Anterior cingulate cortex (tissue), 58 donors: ENCODE data around the gene SNRPA.

Experiments used
- DNase-seq, 58 donors: peaks; one replicate each; lab custom pipeline; 2025; lab: John Stamatoyannopoulos, UW

The SNRPA gene

DNA sequence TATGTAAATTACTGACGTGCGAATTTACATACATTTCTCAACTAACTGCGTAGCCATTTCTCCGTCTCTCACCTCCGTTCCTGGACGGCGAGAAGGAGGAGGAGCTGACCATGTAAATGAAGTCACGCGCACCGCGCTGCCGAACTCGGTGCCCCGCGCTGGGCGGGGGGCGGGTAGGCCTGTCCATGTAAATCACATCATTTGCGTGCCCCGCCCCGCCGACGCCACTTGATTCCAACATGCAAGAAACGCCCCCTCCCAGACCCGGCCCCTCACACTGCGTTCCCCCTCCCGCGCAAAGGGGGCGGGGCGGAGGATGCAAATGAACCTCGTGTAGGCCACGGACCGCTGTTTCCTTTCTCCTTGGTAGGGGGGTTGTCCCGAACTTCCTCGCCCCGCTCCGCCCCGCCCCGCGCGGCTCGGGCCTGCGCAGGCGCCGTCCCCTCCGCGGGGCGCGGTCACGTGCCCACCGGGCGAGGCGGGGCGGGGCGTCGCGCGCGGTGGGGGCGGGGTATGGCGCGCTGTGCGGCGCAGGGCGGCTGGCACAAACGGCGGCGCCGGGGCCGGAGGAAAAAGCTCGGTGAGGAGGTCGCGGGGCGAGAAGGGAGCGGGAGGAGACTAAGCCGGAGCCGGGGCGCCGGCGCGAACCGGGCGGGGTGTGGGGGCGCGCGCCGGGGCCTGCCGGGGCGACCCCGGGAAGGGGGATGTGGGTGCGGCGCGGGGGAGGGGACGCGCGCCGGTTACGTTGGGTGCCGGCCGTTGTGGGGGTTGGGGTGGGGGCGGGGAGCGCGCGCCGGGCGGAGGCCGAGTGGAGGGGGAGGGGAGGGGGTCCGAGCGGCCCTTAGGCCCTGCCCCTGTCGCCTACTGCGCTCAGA, 47.9 kb downstream of the SNRPA start, which contains the start of gene EGLN2:
EGLN2 (plus strand) TSS at position 509 of the 875 bp plus-strand sequence. CDS start 1,382 bp downstream, outside the sequence.
- DNase-seq, result peak; percentile 81 to 100 (median 99)

DNA sequence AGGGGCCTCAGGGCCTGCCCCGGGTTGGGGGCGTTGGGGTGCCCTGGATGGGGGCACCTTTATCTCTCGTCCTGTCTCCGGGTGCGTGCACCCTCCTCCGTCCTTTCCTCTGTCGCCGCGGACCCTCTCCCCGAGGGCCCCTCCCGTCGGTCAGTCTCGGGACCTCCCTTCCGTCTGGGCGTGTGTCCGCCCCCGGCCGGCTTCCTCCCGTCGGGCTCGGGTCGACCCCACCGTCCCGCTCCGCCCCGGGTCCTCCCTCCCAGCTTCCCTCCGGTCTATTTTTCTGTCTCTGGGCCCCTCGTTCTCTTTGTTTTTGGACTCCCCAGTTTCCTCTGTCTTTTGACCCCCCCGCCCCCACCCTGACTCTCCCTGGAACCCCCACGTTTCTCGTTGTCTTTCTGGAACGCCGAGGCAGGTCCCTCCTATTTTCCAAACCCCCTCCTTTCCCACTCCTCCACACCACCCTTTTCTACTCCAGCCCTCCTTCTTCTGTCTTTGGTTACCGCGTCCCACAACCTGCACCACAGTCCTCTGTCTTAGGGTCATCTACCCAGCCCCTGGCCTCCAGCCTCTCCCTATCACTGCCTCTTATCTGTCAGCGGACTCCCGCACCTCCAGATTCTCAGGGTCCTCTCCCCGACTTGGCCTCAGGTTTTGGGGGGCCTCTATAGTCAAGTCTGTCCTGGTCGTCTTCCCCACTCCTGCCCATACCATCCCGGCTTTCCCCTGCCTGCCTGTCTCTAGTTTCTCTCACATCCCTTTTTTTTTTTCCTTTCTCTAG, 48.7 kb downstream of the SNRPA start:
- peak in 5 of 58 donors; percentile 35 to 57 (median 50) for DNase-seq

DNA sequence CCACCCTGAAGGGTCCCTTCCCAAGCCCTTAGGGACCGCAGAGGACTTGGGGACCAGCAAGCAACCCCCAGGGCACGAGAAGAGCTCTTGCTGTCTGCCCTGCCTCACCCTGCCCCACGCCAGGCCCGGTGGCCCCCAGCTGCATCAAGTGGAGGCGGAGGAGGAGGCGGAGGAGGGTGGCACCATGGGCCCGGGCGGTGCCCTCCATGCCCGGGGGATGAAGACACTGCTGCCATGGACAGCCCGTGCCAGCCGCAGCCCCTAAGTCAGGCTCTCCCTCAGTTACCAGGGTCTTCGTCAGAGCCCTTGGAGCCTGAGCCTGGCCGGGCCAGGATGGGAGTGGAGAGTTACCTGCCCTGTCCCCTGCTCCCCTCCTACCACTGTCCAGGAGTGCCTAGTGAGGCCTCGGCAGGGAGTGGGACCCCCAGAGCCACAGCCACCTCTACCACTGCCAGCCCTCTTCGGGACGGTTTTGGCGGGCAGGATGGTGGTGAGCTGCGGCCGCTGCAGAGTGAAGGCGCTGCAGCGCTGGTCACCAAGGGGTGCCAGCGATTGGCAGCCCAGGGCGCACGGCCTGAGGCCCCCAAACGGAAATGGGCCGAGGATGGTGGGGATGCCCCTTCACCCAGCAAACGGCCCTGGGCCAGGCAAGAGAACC, 49.5 kb downstream of the SNRPA start:
- no peak for DNase-seq

DNA sequence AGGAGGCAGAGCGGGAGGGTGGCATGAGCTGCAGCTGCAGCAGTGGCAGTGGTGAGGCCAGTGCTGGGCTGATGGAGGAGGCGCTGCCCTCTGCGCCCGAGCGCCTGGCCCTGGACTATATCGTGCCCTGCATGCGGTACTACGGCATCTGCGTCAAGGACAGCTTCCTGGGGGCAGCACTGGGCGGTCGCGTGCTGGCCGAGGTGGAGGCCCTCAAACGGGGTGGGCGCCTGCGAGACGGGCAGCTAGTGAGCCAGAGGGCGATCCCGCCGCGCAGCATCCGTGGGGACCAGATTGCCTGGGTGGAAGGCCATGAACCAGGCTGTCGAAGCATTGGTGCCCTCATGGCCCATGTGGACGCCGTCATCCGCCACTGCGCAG, 50.0 kb downstream of the SNRPA start:
- DNase-seq, result peak in 1 of 58 donors; percentile 32

DNA sequence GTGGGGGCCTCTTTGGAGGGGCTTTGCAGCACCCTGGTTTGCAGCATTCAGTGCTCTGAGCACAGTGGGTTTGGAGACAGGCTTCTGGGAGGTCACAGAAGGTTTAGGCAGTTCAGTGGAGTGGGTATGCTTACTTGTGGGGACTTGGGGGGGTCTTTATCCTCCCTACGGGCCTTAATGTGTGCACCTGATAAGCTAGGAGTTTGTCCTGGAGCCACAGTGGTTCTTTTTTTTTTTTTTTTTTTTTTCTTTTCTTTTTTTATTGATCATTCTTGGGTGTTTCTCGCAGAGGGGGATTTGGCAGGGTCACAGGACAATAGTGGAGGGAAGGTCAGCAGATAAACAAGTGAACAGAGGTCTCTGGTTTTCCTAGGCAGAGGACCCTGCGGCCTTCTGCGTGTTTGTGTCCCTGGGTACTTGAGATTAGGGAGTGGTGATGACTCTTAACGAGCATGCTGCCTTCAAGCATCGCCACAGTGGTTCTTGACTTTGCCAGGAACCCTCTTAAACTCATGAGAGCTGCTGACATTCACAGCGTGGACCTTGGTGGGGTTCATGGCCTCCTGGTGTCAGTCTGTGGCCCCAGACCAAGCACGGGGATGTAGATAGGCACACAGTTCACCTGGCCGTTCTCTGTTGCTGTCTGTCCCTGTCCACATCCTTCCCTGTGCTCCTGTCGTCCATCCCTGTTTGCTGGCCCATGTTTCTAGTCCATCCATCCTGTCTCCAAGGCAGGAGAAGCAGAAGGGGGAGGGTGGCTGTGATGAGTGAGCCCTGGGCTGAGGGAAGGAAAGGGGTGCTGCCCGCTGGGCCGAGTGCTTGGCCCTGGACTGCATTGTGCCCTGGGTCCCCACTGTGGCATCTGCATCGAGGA, 50.7 kb downstream of the SNRPA start:
- no peak for DNase-seq

DNA sequence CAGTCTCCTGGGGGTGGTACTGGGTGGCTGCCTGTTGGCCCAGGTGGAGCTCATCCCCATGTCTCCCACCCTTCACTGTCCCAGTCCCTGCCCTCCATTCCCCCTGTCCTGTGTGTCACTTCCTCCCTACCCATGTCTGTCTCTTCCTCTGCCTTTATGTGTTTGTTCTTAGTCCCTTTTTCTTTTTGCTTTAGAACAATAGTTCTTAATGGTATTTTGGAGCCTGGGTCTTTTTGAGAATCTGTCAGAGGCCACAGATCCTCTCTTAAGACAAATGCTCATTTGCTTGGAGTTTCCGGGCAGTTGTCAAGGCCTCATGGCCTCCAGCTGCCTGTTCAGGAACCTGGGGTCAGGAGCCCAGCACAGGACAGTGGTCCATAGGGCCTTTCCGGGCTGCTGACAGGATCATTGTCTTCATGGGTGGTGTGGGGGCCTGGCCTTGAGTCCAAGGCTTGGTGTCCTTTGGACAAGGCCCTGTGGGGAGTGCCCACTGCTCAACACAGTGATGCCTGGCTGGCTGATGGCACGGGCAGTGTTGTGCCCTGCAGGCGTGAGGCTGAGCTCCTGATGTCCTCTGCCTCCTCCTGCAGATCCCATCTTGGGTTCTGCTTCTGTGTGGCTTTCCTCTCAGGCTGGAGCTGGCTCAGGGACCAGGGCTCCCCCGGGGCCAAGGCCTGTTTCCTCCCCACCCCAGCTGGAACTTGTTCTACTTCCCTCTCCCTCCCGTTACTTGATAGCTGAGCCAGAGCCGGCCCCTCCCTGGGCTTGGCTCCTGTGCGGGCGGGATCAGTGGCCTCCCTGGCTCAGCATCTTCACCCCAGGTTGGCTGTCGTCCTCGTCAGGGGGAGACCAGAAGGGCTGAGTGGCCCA, 51.5 kb downstream of the SNRPA start:
- DNase-seq, result peak in 2 of 58 donors; percentile 9 to 20

DNA sequence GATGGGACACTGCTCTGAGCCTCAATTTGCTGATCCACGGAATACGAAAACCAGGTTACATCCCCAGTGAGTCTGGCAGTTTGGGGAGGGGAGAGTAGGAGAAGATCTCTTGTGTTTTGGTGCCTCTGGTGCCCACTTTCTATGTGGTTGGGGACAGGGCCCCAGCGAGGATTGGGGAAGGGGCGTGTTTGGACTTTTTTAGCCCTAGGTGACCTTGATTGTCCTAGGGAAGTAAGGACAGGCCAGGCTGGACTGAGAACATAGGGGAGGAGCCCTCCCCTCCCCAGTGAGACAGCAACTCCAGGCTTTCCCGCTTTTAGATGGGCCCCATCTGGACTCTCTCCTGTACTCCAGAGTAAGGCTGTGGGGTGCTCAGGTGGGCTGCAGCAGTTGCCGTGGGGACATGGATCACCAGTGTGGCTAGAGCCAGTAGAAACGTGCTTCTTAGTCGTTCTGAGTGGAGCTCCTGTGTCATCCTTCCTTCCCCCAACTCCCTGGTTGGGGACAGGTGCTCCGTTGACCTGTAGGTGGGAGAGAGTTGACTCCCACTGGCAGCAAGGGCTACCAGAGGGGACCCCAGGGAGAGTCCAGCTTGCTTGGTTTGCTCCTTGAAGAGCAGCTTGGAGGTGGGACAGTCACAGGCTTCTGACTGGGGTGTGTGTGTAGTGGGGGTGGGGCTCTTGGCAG, 52.3 kb downstream of the SNRPA start:
- DNase-seq, result no peak

DNA sequence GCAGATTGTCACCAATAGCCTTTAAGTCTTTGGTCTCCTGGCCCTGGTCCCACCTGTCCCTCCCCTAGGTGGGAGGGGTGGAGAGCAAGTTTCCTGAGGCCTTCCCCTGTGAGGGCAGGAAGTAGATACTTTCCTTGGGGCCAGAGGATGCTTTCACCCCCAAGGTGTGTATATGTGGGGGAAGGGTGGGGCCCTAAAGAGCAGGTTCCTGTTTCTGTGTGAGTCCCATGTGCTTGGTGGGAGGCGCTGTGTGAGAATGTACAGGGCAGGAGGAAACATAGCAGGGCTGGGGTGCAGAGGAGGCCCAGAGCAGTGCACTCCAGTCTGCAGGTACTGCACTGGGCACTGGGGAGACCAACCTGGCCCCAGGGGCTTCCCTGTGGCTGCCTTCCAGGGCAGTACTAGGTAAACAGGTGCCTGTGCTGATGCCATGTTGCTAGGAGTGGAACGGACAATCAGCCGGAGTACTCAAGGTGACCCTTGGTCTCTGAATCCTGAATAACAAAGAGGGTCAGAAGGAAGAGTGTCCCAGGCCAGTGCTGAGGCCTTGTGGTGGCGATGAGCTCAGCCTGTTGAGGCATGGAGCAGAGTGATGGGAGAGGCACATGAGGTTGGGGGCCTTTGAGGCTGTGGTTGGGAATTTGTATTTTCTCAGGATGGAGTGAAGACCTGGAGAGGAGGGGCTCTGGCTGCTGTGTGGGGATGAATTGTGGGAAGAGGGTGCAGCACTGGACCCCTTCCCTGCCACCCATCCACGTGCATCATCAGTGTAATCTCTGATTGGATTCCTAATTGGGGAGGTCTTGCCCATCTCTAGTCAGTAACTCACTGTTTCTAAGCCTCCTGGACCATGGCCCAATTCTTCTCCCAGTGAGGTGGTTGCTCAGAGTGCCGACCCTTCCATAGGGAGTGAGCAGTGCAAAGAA, 53.1 kb downstream of the SNRPA start:
- no peak for DNase-seq

DNA sequence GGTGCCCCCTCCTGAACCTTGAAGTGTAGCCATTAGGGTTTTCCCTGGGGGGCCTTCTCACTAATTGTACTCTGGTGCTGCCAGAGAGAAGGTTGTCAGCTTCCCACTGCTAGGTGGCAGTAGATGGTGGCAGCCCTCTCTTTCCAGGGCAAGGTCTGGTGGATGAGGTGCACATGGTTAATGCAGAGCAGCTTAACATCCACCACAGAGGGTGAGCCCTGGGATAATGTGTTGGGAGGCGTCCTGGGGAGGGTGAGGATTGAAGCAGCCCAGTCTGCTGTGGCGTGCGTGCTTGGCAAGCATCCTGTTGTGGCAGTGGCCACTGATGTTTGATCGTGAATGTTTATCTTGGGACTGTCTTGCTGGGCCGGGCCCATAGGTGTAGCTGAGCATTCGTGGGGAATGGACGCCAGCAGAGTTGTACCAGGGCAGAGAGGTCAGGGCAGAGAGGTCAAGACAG, 53.8 kb downstream of the SNRPA start:
- peak in 4 of 58 donors; percentile 12 to 33 (median 26) for DNase-seq

DNA sequence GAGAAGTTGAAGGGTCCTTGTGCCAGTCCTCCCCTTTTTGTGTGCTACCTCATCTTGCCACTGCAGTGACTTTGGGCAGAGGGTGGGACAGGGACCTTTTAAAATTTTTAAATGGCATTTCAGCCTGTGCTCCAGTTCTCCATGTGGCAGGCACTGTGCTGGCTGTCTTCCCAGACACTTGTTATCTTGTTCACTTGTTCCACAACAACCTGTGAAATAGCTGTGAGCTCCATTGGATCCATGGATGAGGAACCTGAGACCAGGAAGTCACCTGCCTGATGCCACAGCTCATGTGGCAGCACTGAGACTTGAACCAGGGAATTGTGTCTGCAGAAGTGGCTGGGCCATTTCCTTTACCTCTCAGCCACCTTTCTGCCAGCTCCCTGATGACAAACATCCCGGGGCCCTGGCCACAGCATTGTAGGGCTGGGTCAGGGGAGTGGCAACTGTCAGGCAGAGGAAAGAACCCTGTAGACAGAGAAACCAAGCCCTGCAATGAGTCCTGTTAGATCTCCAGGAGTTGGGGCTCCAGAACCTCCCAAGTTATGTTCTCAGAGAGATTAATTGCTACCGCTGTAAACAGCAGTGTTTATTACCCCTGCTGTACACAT, 54.4 kb downstream of the SNRPA start:
- no peak for DNase-seq

DNA sequence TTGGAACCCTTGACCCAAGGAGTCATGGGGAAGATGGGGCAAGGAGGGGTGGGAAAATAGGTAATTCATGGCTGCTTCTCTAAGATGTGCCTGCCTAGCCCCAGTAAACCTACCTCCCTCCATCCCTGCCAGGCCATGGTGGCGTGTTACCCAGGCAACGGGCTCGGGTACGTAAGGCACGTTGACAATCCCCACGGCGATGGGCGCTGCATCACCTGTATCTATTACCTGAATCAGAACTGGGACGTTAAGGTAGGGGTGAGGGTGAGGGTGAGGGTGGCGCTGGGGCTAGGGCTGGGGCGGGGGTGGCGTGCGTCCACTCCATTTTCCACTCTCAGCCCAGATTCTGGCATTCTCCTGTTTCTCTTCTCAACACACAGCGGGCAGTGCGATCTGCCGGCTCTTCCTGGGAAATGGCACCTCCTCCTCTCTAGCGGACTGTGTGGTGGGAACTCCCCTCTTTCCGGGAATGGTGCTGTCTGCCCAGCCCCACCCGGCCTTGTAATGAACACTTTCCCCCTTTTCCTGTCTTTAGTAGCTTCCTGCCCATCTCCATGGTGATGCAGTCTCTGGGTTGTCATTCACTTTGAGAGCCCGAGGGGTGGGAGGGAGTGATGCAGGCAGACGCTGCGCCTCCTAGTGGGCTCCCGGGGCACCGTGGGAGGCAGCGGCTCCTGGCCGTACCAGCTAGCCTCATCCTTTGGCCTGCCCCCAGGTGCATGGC, 55.6 kb downstream of the SNRPA start:
- peak in 57 of 58 donors; percentile 36 to 96 (median 87) for DNase-seq

DNA sequence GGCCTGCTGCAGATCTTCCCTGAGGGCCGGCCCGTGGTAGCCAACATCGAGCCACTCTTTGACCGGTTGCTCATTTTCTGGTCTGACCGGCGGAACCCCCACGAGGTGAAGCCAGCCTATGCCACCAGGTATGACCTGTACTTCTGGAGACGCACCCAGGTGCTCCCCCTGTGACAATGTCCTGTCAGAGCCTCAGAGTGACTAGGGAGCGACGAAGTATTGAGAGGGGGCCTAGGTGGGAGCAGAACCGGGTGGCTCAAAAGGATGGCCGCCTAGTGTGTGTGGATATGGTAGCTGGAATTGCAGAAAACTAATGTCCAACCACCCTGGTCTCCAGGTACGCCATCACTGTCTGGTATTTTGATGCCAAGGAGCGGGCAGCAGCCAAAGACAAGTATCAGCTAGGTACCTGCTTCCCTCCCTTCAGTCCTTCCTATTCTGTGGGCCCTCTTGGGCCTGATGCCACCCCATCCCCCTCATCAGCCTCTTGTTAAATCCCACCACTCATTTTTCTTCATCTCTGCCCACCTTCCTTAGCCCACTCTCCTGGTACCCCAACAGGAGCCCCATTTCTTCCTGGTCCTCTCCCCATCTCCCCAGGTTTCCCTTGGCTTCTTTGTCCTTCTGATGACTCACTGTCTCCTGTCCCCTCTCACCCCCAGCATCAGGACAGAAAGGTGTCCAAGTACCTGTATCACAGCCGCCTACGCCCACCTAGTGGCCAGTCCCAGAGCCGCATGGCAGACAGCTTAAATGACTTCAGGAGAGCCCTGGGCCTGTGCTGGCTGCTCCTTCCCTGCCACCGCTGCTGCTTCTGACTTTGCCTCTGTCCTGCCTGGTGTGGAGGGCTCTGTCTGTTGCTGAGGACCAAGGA, 56.4 kb downstream of the SNRPA start:
- peak in 1 of 58 donors; percentile 62 for DNase-seq

DNA sequence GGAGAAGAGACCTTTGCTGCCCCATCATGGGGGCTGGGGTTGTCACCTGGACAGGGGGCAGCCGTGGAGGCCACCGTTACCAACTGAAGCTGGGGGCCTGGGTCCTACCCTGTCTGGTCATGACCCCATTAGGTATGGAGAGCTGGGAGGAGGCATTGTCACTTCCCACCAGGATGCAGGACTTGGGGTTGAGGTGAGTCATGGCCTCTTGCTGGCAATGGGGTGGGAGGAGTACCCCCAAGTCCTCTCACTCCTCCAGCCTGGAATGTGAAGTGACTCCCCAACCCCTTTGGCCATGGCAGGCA, 57.0 kb downstream of the SNRPA start:
- DNase-seq, result no peak

DNA sequence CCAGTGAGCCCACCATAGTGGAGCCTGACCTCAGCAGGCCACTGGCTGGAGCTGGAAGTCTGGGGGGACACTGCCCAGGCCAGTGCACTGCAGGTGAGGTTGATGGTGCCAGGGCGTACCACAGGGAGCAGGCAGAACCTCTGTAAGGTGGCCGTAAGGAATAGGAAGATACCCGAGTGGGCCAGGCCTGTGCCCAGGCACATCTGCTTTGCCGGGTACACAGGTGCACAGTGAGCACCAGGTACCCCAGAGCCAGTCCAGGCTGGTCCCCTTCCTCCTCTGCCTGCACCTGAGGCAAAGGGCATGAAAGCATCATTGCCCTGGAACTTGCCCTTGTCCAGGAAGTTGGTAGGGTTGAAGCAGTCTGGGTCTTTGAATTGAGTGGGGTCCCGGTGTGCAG, 57.5 kb downstream of the SNRPA start:
- DNase-seq, result no peak
